GM12801 (cell line): ENCODE data around the gene CBS.
"Not testable (repeated sequence)": the region's sequence is repeated elsewhere in the genome, so short reads cannot be mapped to it uniquely, and the experiment has no call there.

Experiments
- TF ChIP-seq, protein P1 (sequence below): IDR thresholded peaks from one replicate; pipeline ENCODE4 v1.5.1; 2011; ENCODE audit warnings: control low read depth; ENCODE audit not compliant: insufficient read length; ENCODE audit errors: extremely low read depth

The CBS gene

DNA sequence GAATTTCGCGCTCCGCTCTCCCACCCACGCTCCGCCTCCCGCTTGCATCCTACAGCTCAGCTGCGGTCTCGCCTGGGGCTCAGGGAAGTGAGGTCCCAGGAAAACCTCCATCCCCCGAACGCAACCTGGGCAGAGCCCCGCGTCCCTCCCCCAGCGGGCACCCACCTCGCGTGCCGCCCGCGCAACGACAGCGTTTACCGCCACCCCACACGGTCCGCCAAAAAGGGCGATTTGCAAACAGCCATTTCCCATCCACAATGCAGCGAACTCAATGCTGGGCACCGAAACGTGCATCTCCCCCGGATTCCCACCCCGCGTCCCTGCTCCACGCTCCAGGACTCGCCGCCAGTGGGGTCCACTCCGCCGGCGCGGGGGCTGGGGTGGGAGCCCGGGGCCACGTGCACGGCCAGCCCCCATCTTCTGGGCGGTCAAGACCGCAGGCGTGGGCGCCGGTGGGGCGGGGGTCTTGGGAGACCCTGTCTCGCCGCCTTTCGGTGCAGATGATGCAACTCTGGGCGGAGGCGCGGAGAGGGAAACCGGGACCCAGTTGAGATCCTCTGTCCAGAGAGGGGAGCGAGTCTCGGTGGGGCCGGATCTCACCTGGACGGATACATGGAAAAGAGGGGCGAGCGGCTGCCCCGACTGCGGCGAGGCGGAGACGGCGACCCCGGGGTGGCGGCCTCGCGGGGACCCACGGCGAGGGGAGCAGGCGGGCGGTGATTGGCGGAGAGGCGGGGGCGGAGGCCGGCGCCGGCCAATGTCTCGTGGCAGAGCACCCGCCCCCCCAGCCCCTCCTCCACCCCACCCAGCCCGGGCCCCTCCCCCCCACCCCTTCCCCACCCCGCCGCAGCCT lies at the start of gene CBS:
Gene CBS (minus strand): TSS at position 666 of the 853 bp plus-strand sequence. CDS start 3,642 bp downstream, outside the sequence.
- TF ChIP-seq, protein P1, sequence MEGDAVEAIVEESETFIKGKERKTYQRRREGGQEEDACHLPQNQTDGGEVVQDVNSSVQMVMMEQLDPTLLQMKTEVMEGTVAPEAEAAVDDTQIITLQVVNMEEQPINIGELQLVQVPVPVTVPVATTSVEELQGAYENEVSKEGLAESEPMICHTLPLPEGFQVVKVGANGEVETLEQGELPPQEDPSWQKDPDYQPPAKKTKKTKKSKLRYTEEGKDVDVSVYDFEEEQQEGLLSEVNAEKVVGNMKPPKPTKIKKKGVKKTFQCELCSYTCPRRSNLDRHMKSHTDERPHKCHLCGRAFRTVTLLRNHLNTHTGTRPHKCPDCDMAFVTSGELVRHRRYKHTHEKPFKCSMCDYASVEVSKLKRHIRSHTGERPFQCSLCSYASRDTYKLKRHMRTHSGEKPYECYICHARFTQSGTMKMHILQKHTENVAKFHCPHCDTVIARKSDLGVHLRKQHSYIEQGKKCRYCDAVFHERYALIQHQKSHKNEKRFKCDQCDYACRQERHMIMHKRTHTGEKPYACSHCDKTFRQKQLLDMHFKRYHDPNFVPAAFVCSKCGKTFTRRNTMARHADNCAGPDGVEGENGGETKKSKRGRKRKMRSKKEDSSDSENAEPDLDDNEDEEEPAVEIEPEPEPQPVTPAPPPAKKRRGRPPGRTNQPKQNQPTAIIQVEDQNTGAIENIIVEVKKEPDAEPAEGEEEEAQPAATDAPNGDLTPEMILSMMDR, result not testable (repeated sequence)

DNA sequence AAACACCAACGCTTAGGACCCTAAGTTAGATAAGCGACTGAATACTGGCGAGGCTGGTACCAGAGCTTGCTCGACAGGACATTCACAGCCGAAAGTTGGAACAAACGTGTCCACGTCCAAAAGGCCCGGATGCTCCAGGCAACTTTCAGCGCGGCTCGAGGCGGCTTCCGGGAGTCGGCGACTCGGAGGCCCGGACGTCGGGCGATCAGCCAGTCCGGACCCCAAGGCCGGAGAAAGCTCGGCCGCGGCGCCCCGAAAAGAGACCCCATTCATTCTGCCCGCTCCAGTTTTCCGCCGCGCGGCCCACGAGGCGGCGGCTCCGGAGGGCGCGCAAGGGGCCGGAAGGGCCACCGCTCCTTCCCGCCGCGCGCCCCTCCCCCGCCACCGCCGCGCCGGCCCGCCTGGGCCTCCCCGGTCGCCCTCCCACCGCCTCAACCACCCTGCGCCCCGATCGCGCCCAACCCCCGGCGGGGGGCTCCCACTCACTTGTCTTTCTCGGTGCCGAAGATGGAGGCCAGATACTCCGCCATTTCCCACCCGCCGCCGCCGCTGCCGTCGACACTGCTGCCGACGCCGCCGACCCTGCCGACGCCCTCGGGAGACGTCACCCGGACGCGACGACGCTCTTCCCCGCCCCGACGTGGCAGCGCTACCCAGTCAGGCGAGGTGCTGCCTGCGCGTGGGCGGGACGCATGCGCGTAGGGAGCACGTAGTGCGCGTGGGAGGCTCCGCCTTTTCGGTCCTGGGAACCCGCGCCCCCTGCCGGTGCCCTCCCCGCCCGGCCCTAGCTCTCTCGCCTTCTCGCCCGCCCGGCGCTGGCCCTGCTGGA lies 31.5 kb upstream of the CBS start, which contains the start of gene U2AF1:
Gene U2AF1 (minus strand): TSS at position 606 of the 829 bp plus-strand sequence. CDS start 76 bp downstream, at position 530.
- TF ChIP-seq, protein P1, result not testable (repeated sequence)

DNA sequence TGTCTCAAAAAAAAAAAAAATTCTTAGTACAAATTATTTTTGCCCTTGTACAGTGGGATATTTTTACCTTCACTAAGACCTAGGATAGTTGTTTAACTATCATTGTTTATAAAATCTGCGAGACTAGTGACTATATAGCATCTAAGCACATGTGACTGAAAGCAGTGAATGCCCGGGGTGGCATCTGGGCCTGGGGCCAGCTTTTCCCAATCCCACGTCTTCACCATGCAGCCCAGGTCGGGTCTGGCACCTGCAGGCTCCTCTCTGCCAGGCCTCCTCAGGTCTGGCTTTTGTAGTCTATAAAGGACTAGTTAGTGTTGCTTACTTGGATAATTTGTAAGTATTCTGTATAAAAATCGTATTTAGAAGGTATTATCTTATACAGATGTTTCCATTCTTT lies 40.8 kb downstream of the CBS start:
- TF ChIP-seq, protein P1, result no peak

DNA sequence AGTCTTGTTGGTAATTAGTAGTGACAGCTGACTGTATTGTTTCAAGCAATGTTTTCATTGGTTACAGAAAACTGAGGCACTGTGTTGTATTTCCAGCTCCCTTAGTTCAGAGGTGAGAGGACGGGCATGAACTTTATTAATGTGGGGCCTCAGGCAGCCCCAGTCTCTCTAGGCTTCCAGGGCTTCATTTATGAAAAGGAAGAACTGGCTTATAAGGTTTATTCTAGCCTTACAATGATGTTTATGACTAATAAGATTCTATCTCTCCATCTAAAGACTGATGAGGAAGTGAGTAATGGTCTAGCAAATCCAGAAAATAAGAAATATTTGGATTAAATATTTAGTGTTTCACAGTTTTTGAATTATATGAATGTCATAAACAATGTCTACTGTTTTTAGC lies 41.5 kb downstream of the CBS start:
- TF ChIP-seq, protein P1, result no peak

DNA sequence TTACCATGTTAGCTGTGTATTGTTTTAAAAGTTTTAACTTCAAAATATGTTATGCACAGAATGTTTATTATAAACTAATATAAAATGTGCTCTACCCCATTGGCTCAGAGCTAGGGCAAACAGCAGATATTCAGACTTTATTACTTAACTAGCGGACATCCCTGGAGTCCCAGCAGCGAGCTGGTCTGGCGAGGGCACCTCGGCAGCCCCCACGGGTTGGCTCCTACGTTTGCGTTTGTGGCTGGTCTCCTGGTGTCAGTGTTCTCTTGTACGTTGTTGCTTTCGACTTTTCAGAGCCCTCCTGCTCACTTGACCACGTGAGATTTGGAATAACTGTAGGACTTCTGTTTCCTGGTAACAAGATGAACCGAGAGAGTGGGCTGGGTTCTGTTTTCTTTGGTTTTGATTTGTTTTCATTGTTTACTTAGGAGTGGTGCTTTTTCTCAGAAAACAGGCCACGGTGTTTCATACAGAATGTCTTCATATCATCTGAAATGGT lies 44.5 kb downstream of the CBS start:
- TF ChIP-seq, protein P1, result no peak

DNA sequence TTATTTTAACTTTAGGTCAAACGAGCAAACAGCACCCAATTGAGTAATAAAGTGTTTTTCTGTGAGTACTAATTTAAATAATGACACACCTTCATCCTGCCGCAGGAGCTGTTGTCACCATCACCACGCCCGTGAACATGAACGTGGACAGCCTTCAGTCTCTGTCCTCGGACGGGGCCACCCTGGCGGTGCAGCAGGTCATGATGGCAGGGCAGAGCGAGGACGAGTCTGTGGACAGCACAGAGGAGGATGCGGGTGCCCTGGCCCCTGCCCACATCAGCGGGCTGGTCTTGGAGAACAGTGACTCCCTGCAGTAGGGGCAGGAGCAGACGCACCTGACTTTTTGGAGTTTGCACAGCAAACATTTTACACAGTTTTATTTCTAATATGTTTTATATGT lies 45.9 kb downstream of the CBS start:
- TF ChIP-seq, protein P1, result no peak
